ENCODE measurements around the gene C12orf60. TPM values are rescaled to one million over a fixed set of nuclear protein-coding genes. Genes with fewer than 3 reads are reported as not detected.

C12orf60 gene
- polyA plus RNA-seq, 2 of the 4 experiments (the other 2 are of a cell fraction), result 2.4 to 5.5 TPM

DNA sequence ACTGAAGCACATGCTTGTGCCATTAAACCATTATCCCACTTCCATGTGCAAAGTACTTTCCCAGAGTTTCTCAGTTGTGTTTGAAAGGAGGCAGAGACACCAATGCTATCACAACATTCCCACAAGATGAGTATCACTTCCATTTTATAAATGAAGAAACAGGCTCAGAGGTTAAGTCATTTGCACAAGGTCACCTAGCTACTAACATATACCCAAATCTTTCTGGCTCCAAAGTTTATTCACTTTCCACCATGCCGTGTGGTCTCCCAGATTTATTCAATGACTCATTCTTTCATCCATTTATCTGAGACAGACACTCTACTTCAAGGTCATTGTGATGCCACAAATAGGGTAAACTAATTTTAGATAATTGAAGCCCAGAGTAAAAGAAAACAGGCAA is 30.5 kb downstream of the C12orf60 start:
- CTCF ChIA-PET, result interaction anchor here (1.2 to 3.9 kb wide), 5 partner anchors 8 to 64 kb away, joined by 3 to 22 read pairs (median 6); partner anchors contain the start of gene SMCO3
- POLR2A ChIA-PET, result interaction anchor here (1.4 to 1.7 kb wide), 3 partner anchors 30 to 64 kb away, joined by 3 to 5 read pairs (median 5); partner anchors contain the start of genes C12orf60 and WBP11
- FAIRE-seq, result peak; percentile 46

DNA sequence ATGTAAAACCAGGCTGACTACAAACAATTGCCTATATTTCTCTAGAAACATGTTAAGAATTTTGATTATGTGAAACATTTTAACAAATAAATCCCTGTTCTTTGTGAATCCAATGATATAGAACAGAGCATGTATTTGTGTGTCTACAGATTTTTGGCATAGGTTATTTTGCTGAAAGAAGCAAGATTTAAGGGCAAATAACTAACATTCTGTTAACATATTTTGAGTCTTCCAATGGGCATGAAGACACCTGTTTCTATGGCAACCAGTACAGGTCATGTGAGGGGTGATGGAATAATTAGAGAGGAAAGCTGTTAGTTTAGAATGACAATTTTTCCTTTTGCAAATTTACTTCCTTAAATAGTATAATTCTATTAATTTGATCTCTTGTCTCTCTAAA is 31.0 kb downstream of the C12orf60 start:
- peaks cover 6% of the 10 kb centered on the region; the same call in 1 of the 3 replicates for H3K9me3 ChIP-seq
- TF ChIP-seq EHMT2 (IDR thresholded peaks at IDR 0.05; ENCODE audit: low read depth) (no peak), MAFK (IDR thresholded peaks at IDR 0.05; ENCODE audit: partially characterized antibody) (peak; percentile 14)
- DNase-seq (ENCODE audit: low read depth in 1 of 2, low spot score in 1 of 2) (no peak), FAIRE-seq (peak; percentile 39), ATAC-seq (no peak)
- H3K4me2 ChIP-seq, result peak overlapping the region; percentile 70; the same call in 2 of the 3 replicates
- H3K27ac ChIP-seq, result peak overlapping the region; percentile 80 to 90
- POLR2A ChIA-PET, result interaction anchor here (1.4 to 1.7 kb wide), 2 partner anchors 63 to 65 kb away, joined by 5 read pairs; a partner anchor contains a TSS
- peaks cover 44% of the 10 kb centered on the region for H3K4me1 ChIP-seq
- CTCF ChIA-PET, result interaction anchor here (1.2 to 3.9 kb wide), 4 partner anchors 9 to 65 kb away, joined by 6 to 22 read pairs (median 8); no protein-coding TSS in a partner anchor
- no peak overlapping the region for H3K4me3 ChIP-seq

More for the DNA sequence above, 30.5 kb downstream of the C12orf60 start:
- no peak overlapping the region for H3K4me3 ChIP-seq
- DNase-seq (ENCODE audit: low read depth in 1 of 2, low spot score in 1 of 2) (peak in 1 of 2 experiments; percentile 43), ATAC-seq (no peak)
- peak overlapping the region; percentile 77 to 80 for H3K27ac ChIP-seq
- WGBS (ENCODE audit: missing lambda C conversion rate), result 2% methylated on average over 1 of the region's 1 CpG
- peak overlapping the region; percentile 70 for H3K4me2 ChIP-seq
- H3K4me1 ChIP-seq, result peaks cover 44% of the 10 kb centered on the region
- peaks cover under 1% of the 10 kb centered on the region; the same call in 1 of the 3 replicates for H3K9me3 ChIP-seq
- TF ChIP-seq MAX (IDR thresholded peaks at IDR 0.05), result peak; percentile 52; the same call in 1 of the 2 replicates
- peak in 1 of 2 experiments; percentile 31; a peak in 1 of 4 replicates for TF ChIP-seq CEBPB (IDR thresholded peaks at IDR 0.05)
- no peak for TF ChIP-seq MAZ (IDR thresholded peaks at IDR 0.05; ENCODE audit: borderline replicate concordance, low read depth, low read length)
- TF ChIP-seq GATA3 (IDR thresholded peaks at IDR 0.05; ENCODE audit: borderline replicate concordance), result peak; percentile 53; the same call in 1 of the 2 replicates
- TF ChIP-seq JUNB (IDR thresholded peaks at IDR 0.05), result peak; percentile 78
- peak; percentile 68; the same call in 1 of the 2 replicates for TF ChIP-seq ESRRA (IDR thresholded peaks at IDR 0.05; ENCODE audit: borderline replicate concordance, low read length)
- no peak for TF ChIP-seq HOXA7 (CRISPR knock-in tag; IDR thresholded peaks at IDR 0.05)
- peak; percentile 49 for TF ChIP-seq FOSL2 (IDR thresholded peaks at IDR 0.05)
- TF ChIP-seq FOSL2 (CRISPR knock-in tag; IDR thresholded peaks at IDR 0.05), result peak; percentile 66; the same call in 1 of the 2 replicates

GRCh38 chr12:14836336-14837210 is 33.1 kb downstream of the C12orf60 start:
- ChIA-PET CTCF (interaction anchor here (0.8 to 2.1 kb wide), 9 partner anchors 10 to 385 kb away, joined by 3 to 17 read pairs (median 5); no protein-coding TSS in a partner anchor), POLR2A (interaction anchor here (1.0 to 2.2 kb wide), 6 partner anchors 22 to 66 kb away, joined by 3 to 20 read pairs (median 8); partner anchors contain the start of genes C12orf60, SMCO3 and WBP11)
- 1% methylated on average over 7 of the region's 7 CpGs for WGBS (ENCODE audit: missing lambda C conversion rate)
- peak; percentile 96 to 98 for ATAC-seq
- H3K4me1 ChIP-seq, result peaks cover 59% of the 10 kb centered on the region
- H3K9me3 ChIP-seq, result peaks cover 11% of the 10 kb centered on the region; the same call in 2 of the 3 replicates
- peak; percentile 55 for TF ChIP-seq MAX (IDR thresholded peaks at IDR 0.05)
- peak; percentile 57 to 73; a peak in 3 of 5 replicates for TF ChIP-seq EP300 (IDR thresholded peaks at IDR 0.05)
- TF ChIP-seq MAFK (IDR thresholded peaks at IDR 0.05; ENCODE audit: partially characterized antibody), result no peak
- TF ChIP-seq RNF2 (IDR thresholded peaks at IDR 0.05; ENCODE audit: borderline replicate concordance, low read depth), result no peak
- TF ChIP-seq FOSL2 (IDR thresholded peaks at IDR 0.05), result peak; percentile 96
- TF ChIP-seq FOSL2 (CRISPR knock-in tag; IDR thresholded peaks at IDR 0.05), result peak; percentile 98
- TF ChIP-seq GATA3 (IDR thresholded peaks at IDR 0.05; ENCODE audit: borderline replicate concordance), result peak; percentile 95
- 0 out of 3 replicates have a peak, but pooled peaks have one; percentile 6 for TF ChIP-seq SMC3 (IDR thresholded peaks at IDR 0.05)
- no peak for TF ChIP-seq REST (IDR thresholded peaks at IDR 0.05)
- TF ChIP-seq JUN (IDR thresholded peaks at IDR 0.05), result peak; percentile 69 to 72; a peak in 3 of 5 replicates
- peak; percentile 76 to 97 for TF ChIP-seq CEBPB (IDR thresholded peaks at IDR 0.05)
- TF ChIP-seq RAD21 (conservative IDR thresholded peaks at IDR 0.05 in 1 of 2, IDR thresholded peaks at IDR 0.05 in 1 of 2), result peak in 1 of 2 experiments; percentile 20; a peak in 3 of 5 replicates
- peak; percentile 96 for TF ChIP-seq JUNB (IDR thresholded peaks at IDR 0.05)
- peak overlapping the region; percentile 80 to 90 for H3K27ac ChIP-seq
- peak overlapping the region; percentile 17; the same call in 2 of the 3 replicates for H3K4me3 ChIP-seq
- peak; percentile 50 to 86 for DNase-seq (ENCODE audit: low read depth in 1 of 2, low spot score in 1 of 2)
- FAIRE-seq, result peak; percentile 100
- H3K4me2 ChIP-seq, result peak overlapping the region; percentile 70
